GM21360 (cell line): ENCODE results near the gene KCNJ14.
"Not testable (repeated sequence)": the region's sequence is repeated elsewhere in the genome, so short reads cannot be mapped to it uniquely, and the experiment has no call there.

ENCODE experiments used
- ATAC-seq: cut with Tn5 transposase; IDR thresholded peaks from one replicate; pipeline ENCODE4 v1.9.1; 2021; ENCODE audit warnings: mild to moderate bottlenecking, moderate library complexity; ENCODE audit not compliant: unreplicated experiment

KCNJ14 gene

DNA sequence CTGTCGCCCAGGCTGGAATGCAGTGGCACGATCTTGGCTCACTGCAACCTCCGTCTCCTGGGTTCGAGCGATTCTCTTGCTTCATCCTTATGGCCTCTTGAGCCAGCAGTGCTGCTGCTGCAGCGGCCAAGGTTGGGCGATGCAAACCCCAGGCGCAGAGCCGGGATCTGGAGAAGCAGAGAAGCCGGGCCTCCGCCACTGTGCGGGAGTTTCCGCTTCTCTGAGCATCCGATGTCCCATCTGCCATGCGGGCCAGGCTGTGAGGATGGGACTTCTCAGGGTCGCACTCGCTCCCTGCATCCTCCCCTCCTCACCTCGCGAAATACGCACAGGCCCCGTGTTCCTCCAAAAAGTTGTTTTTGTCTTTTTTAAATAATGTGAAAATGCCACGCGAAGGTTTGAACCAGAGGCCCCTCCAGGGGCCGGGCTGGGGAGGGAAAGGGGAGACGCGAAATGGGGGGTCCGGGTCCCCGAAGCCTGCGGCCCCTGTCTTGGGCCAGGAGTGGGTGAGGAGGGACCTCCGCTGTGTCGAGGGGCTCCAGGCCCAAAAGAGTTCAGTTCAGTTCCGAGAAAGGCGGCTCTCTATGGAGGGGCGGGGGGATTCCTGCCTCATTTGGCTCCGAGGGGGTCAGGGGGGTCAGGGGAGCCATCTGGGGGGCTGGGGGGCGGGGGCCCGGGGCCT is 29.7 kb downstream of the KCNJ14 start:
- no peak for ATAC-seq

DNA sequence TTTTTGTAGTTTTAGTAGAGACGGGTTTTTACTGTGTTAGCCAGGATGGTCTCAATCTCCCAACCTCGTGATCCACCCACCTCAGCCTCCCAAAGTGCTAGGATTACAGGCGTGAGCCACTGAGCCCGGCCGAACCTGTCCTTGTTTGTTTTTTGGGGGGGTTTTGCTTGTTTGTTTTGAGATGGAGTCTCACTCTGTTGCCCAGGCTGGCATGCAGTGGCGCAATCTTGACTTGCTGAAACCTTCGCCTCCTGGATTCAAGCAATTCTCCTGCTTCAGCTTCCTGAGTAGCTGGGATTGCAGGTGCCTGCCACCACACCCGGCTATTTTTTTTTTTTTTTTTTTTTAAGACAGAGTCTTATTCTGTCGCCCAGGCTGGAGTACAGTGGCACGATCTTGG is 31.3 kb downstream of the KCNJ14 start:
- not testable (repeated sequence) for ATAC-seq

DNA sequence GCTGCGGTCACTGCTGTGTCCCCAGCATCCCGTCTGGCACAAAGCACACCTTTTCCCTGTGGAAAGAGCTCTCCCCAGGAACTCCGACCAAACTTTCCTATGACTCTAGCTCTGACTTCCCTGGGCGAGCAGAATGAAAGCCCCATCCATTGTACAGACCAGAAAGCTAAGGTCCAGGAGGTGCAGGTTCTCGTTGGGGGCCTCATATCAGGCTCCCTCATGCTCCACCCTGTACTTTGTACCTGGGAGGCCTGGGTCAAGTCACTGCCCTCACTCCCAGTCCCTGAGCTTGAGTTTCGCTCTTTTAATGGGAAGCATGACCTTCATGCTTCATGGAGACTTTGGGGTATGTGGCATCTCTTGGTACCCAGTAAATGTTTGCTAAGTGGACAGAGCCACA is 32.2 kb downstream of the KCNJ14 start:
- no peak for ATAC-seq

DNA sequence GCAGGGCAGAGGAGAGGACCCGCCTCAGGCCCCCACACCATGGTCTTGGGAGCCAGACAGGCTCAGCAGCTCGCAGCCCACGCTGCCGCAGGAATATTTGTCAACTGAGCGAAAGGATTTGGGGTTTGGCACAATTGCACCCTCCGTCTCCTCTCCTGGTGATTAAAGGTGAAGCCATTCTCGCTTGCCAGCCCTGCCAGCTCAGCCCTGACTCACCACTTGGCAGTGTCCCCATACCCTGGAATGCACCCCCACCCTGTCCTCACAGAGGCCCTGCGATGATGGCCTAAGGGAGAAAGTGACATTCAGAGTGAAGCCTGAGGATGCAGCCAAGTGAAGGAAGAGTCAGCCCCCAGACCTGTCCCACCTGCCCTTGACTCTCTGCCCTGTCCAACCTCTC is 32.6 kb downstream of the KCNJ14 start:
- ATAC-seq = no peak

DNA sequence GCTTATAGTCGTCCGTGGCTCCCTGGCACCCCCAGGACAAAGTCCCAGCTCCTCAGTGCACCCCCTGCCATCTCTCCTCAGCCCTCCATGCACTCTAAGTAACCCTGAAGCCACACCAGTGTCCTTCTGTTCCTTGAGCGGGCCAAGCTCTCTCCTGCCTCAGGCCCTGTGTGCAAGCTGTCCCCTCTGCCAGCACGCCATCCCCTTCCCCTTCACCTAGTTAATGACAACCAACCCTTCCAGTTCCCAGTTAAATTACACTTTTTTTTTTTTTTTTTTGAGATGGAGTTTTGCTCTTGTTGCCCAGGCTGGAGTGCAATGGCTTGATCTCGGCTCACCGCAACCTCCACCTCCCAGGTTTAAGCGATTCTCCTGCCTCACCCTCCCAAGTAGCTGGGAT is 33.1 kb downstream of the KCNJ14 start:
- ATAC-seq = not testable (repeated sequence)

DNA sequence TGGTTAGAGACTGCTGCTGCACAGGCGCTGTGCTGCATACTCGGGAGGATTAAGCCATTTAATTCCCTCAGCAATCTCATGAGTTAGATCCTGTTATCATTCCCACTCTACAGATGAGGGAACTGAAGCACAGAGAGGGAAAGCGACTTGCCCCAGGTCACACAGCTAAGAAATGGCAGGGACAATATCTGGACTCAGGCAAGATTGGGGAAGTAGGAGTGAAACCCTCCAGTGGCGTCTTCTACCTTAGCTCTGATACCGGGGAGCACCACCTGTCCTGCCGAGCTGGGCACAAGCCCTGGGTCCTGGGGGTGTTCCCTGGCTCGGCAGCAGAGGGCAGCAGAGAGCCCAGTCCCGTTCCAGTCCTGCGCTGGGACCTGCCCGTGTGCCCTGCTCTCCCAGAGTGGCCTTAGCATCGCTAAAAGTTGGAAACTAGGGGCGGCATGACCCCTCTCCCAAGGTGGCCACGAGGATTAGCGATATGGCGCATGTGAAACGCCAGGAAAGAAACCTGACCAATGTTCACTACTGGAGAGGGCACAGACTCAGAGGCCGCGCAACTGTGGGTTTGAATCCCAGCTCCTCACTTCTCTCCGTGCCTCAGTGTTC is 34.3 kb downstream of the KCNJ14 start:
- ATAC-seq = no peak

DNA sequence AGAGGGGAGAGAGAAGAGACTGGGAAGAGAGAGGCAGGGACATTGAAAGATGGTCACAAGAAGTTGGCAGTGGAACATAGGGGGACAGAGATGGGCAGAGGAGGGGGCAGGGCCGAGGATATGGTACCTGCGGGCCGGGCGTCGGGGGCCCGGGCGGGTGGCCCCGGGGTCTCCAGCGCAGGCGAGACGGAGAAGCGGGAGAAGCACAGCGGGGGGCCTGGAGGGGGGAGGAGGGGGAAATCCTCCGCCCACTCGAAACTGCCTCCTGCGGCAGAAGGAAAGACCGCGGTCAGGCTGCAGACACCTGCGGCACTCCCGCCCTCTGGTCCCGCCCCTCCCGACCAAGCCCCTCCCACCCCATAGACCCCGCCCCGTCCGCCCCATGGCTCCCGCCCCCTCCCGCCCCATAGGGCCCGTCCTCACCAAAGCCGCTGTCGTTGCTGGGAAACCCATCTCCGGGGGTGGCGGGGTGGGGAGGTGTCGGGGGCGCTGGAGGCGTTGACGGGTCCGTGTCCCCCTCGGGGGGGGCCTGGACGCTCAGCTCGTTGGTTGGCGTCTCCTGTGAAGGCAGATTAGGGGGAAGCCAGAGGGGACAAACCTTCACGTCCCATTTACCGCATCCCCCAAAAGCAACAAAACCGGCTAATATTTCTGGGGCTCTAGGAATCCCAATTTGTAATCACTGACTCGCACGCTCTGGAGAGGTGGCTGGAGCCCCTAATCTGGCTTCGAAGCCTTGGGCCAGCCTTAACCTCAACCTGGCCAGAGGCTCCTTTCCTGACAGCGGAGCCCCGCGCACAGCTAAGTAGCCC is 35.8 kb downstream of the KCNJ14 start:
- no peak for ATAC-seq

DNA sequence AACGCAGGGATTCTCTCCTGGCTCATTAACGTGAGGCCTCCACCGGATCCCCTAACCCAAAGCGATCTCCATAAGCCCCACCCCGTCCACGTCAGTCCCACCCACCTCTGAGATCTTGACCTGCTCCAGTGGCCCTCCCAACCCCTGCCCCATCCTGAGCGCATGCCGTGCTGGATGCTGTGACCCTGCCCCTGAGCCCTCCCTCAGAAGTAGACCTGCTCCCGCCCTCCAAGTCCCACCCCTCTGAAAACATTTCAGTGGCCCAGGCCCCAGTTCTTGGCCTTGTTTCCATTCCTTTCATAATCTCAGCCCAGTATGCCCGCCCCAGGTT is 36.4 kb downstream of the KCNJ14 start:
- ATAC-seq = no peak

DNA sequence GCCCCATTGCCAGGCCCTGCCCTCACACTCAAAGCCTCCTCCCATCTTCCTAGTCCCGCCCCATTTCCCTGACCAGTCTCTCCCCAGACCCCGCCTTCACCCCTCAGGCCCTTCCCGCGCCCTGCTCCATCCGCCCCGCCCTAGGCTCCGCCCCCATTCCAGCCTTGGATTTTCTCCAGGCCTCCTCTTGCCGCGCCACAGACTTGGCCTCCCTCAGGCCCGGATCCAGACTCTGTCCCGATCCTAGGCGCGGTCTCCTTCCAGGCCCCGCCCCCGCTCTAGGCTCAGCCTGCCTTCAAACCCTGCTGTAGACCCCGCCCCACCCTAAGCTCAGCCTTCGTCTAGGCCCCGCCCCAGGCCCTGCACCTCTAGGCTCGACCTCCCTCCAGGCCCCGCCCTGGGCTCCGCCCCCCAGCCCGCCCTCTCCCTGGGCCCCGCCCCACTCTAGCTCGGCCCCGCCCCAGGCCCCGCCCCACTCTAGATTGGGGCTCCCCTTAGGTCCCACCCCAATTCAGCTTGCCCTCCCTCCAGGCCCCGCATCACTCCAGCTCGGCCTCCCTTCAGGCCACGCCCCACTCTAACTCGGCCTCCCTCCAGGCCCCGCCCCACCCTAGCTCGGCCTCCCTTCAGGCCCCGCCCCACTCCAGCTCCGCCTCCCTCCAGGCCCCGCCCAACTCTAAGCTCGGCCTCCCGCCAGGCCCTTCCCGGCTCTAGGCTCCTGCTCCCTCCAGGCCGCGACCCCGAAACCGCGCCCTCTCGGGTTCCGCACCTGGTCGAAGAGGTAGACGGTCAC is 37.7 kb downstream of the KCNJ14 start:
- peak; percentile 56 for ATAC-seq

DNA sequence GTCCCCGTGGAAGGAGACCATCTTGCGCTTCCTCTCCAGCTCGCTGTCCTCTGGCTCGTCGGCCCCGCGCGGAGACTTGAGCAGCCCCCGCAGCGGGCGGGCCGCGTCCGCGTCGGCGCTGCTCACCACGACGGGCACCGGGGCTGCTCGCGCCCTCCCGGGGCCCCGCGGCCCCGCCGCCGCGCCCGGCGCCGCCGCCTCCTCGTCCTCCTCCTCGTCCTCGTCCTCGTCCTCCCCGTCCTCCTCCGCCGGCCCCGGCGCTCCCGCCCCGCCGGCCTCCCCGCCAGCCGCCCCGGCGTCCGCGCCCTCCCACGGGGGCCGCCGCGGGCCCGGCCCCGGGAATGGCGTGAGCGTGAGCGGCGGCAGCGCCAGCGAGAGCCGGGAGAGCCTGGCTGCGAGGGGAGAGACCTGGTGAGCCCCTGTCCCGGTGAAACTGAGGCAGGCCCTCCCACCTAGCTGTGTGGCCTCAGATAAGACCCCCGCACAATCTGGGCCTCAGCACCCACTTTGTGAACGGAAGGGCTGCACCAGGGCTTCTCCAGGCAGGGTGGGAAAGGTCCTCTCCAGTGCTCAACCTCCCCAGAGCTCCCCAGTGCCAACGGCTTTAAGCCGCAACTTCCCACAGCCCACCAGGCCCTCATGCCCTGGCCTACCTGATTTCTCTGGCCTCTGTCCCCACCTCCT is 38.5 kb downstream of the KCNJ14 start:
- ATAC-seq = peak; percentile 6

DNA sequence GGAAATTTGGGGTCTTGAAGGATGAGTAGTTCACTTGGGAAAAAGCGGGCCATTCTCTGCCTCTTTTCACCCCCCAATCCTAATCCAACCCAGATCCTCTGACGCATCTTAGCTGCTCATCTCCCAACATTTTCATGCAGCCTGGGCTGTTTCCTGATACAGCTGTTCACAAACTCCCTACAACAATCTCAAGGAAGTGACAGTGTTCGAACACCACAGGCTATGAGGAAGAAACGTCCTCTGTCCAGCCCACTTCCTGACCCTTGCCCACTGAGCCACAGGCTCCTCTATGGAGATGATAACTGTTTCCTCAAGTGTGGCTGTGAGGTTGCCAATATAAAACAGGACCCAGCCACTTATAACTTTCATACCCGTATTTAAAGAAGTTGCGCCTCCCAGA is 40.0 kb downstream of the KCNJ14 start:
- ATAC-seq = no peak

DNA sequence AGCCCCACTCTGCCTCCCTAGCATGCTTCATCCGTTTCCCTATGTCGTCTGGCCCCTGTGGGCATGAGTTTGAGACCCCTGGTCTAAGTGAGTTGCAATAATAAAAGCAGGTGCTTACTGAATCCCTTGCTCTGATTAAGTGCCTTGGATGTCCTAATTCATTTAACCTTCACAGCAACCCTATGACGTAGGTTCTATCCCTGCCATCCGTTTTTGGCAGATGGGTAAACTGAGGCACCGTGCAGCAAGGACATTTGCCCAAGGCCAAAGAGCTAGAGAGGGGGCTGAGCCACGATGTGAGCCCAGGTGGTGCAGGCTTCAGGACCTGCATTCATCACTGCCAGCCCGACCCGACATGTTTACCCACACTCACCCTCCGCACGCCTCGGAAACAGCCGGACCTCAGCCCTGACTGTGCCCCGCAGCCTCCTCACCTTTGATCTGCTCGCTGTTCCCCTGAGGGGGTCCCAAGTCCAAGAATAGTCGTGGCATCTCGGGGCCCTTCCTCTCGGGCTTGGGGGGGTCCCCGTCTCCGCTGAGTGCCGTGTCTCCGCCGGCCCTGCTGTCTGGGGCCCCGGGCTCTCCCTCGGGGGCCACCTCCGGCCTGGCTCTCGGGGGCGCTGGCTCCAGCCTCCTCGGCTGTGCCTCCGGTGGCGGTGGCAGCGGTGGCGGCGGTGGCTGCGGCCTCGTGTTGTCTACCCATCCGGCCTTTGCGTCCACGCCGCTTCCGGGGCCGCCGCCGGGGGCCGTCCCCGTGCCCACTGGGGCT is 41.8 kb downstream of the KCNJ14 start:
- no peak for ATAC-seq

DNA sequence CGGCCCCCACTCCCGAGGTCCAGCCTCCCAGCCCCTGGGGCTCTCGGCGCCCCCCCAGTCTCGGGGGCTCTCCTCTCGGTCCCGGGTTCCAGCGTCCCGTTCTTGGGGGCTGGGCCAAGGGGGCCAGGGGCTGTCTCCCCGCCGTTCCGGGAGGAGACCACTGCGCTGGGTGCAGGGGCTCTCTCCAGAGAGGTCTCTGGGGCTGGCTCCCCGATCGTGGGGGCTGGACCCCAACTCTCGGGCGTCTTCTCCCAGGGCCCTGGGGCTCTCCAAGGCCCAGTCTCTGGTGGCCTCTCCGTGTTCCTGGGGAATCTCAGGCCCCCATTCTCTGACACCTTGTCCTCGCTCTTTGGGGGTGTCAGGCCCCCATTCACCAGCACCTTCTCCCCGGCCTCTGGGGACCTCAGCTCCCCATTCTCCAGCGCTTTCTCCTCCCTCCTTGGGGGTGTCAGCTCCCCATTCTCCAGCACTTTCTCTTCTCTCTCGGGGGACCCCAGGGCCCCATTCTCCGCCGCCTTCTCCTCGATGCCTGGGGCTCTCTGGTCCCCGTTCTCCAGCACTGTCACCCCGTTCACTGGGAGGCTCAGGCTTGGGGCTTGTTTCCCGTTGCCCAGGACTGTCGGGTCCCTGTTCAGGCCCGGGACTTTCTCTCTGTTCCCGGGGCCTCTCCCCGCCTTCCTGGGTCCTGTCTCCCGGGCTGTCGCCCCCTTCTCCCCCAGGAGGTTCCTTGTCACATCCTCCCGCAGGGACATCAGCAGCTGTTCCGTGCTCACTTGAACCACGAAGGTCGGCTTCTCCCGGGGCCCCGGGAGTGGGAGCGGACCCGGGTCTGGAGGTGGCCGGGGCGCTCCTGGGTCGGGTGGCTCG is 42.6 kb downstream of the KCNJ14 start:
- no peak for ATAC-seq

DNA sequence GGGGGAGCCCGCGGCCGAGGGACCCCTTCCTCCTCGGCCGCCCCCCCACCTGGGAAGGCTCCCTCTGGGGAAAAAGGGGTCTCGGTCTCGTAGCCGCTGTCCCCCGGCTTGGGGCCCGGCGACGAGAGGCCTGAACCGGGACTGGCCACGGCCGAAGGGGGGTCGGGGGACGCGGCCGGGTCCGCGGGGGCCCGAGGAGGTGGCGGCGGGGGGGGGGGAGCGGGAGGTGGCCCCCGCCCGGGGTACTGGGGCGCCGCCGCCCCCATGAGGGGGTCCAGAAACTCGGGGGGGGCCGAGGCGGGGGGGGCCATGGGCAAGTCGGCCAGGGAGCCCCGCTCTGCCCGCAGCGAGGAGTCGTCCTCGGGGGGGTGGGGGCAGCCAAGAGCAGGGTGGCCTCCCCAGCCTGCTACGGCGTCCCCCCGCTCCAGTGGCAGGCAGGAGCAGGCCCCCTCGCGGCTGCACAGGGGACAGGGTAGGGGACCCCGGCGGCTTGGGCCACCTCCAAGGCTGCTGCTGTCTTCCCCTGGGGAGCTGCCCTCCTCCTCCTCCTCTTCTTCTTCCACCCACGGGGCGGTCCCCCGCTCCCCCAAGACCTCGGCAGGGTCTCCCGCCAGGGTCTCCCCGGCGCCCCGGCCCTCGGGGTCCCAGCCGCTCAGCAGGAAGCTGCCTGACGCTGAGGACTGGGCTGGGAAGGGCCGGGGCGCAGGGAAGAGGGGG is 43.4 kb downstream of the KCNJ14 start:
- ATAC-seq = no peak

DNA sequence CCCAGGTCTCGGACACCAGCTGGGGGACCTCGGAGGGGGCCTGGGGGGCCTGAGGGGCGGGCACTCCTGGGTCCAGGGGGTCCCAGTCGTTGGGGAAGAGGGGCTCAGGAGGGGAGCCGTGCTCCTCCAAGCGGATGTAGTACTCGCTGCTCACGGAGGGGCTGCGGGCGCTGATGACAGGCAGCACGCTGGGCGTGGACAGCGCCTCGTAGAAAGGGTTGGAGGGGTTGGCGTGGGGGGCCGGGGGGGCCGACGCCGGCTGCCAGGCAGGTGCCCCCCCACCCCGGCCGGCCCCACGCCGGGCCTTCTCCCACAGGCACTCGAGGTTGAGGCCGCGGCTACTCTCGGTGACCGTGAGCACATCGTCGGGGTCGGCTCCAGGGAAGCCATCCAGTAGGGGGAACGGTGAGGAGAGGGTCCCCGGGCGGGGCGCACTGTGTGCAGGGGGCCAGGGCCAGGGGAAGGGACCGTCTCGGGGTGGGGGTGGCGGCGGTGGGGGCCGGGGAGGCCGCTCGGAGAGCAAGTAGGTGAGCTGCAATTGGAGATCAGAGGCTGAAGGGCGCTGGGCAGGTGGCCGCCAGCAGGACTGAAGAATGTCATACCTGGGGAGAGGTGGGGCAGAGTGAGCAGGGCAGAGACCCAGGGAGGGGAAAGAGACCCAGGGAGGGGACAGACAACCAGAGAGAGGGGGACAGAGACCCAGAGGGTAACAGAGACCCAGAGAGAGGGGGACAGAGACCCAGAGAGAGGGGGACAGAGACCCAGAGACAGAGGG is 44.1 kb downstream of the KCNJ14 start:
- no peak for ATAC-seq

DNA sequence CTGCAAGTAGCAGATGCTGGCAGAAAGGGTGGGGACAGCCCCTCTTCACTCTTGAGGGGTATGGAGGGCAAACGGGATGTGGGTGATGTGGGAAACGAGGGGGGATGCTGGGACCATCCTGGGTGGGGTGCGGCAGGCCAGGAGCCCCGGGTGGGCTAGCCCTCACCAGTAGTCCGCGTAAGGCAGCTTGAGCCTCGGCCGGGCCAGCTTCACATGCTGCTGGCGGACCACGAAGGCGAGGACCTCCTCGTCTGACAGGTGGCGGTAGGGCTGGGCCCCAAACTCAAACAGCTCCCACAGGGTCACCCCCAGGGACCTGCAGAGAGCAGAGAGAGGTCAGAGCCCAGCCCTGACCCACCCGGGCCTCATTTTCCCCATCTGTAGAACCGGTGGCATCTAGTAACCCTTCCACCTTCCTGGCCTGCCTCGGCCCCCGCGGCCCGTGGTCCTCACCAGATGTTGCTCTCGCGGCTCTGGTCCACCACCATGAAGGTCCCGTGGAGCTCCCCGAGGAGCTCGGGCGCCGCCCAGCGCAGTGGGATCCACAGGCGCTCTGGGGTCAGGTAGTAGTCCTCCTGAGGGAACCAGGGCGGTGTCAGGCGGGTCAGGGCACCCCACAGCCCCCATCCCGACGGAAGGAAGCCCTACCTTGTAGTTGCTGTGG is 45.6 kb downstream of the KCNJ14 start:
- no peak for ATAC-seq
